Panc1 (cell line): ENCODE data around the gene FBXW8.

ENCODE experiments used
- POLR2AphosphoS5 ChIP-seq: IDR thresholded peaks from 2 replicates; pipeline ENCODE4 v1.6.1; 2012; ENCODE audit warnings: mild to moderate bottlenecking, low read depth, low read length, moderate library complexity
- SIN3A ChIP-seq: IDR thresholded peaks from 2 replicates; pipeline ENCODE4 v1.6.1; 2012; ENCODE audit warnings: low read depth, mild to moderate bottlenecking, low read length, moderate library complexity, borderline replicate concordance; ENCODE audit not compliant: insufficient read depth
- TF ChIP-seq, protein P1 (sequence below), 2 experiments: IDR thresholded peaks; 2 replicates each; pipeline ENCODE4 v1.6.1; 2011 to 2012; ENCODE audit warnings: low read depth in 2 of 2, control low read depth in 1 of 2, low read length in 1 of 2, mild to moderate bottlenecking in 1 of 2, moderate library complexity in 1 of 2; ENCODE audit not compliant: insufficient read depth in 1 of 2
- TF ChIP-seq, protein P2 (sequence below): fragments of 450-650 bp; IDR thresholded peaks from 2 replicates; pipeline ENCODE4 v1.5.1; 2017; ENCODE audit warnings: mild to moderate bottlenecking

DNA sequence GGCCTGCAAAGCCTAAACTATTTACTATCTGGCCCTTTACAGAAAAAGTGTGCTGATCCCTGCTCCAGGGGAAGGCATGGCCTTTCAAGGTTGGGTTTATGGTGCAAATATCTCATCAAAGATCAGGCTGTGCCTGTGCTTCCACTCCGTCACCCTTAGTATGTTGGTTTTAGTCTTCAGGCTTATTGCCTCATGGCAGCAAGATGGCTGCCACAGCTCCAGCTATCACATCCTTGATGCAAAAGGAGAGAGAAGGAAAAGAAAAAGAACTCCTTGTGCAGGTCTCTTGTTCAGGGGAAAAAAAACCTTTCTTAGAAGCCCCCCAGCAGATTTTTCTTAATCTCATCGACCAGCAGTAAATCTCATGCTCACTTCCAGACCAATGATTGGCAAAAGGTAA is 20.4 kb upstream of the FBXW8 start:
- TF ChIP-seq, protein P1, sequence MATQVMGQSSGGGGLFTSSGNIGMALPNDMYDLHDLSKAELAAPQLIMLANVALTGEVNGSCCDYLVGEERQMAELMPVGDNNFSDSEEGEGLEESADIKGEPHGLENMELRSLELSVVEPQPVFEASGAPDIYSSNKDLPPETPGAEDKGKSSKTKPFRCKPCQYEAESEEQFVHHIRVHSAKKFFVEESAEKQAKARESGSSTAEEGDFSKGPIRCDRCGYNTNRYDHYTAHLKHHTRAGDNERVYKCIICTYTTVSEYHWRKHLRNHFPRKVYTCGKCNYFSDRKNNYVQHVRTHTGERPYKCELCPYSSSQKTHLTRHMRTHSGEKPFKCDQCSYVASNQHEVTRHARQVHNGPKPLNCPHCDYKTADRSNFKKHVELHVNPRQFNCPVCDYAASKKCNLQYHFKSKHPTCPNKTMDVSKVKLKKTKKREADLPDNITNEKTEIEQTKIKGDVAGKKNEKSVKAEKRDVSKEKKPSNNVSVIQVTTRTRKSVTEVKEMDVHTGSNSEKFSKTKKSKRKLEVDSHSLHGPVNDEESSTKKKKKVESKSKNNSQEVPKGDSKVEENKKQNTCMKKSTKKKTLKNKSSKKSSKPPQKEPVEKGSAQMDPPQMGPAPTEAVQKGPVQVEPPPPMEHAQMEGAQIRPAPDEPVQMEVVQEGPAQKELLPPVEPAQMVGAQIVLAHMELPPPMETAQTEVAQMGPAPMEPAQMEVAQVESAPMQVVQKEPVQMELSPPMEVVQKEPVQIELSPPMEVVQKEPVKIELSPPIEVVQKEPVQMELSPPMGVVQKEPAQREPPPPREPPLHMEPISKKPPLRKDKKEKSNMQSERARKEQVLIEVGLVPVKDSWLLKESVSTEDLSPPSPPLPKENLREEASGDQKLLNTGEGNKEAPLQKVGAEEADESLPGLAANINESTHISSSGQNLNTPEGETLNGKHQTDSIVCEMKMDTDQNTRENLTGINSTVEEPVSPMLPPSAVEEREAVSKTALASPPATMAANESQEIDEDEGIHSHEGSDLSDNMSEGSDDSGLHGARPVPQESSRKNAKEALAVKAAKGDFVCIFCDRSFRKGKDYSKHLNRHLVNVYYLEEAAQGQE (IDR thresholded peaks at IDR 0.05; ENCODE audit: insufficient read depth in 1 of 2, low read depth in 2 of 2, low read length in 1 of 2): no peak
- TF ChIP-seq, protein P2, sequence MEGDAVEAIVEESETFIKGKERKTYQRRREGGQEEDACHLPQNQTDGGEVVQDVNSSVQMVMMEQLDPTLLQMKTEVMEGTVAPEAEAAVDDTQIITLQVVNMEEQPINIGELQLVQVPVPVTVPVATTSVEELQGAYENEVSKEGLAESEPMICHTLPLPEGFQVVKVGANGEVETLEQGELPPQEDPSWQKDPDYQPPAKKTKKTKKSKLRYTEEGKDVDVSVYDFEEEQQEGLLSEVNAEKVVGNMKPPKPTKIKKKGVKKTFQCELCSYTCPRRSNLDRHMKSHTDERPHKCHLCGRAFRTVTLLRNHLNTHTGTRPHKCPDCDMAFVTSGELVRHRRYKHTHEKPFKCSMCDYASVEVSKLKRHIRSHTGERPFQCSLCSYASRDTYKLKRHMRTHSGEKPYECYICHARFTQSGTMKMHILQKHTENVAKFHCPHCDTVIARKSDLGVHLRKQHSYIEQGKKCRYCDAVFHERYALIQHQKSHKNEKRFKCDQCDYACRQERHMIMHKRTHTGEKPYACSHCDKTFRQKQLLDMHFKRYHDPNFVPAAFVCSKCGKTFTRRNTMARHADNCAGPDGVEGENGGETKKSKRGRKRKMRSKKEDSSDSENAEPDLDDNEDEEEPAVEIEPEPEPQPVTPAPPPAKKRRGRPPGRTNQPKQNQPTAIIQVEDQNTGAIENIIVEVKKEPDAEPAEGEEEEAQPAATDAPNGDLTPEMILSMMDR: no peak
- TF ChIP-seq SIN3A: no peak
- TF ChIP-seq POLR2AphosphoS5: no peak
